Heart left ventricle (tissue), 13 donors: ENCODE results near the gene TBC1D5.

Experiments
- CTCF ChIP-seq, 12 donors: fragments of 200-600 bp; sonication (generic) in 4 of 12; IDR thresholded peaks; one replicate each; pipeline versions ENCODE4 v1.5.0 to v1.8.0; 2018 to 2022; ENCODE audit warnings: antibody characterized with exemption in 12 of 12, mild to moderate bottlenecking in 5 of 12
- POLR2A ChIP-seq, 2 donors: fragments of 450-650 bp; IDR thresholded peaks; one replicate each; pipeline ENCODE4 v1.6.1; 2017; ENCODE audit warnings: antibody characterized with exemption in 2 of 2, mild to moderate bottlenecking in 2 of 2, moderate library complexity in 2 of 2
- donor health status: ischemic (EF 13 %, LVEDD 7.1; RV severe dilation, severe dysfunction).
- donor health status: DM: no; HTN: yes; CAD: no.
- donor health status: DM: no; HTN: no; CAD: no.
- donor health status: ischemic (EF 25% LVEDD 6.9; RV normal size, moderate dysfunction).
- donor health status: ischemic (EF 25% LVEDD 5.7; RV mildly dilated, moderate dysfunction).
- donor health status: ischemic (EF 35%, LVEDD 5.7; RV mildly dilated, moderate dysfunction).
- donor health status: nonischemic (EF 11% LVEDD 7.7; RV severe dilation, severe dysfunction).
- donor health status: DM: yes; HTN: yes; CAD: no.
- donor health status: PGD.
- donor health status: ischemic (EF 29% LVEDD 5.4; RV normal size, mild dysfunction).
- donor health status: nonischemic (EF 23%, LVEDD 6.1; RV moderate dilation, normal function).

GRCh38 chr3:17557749-17558463, 184.5 kb downstream of the TBC1D5 start:
- no peak for TF ChIP-seq CTCF (IDR thresholded peaks at IDR 0.05)
- no peak for TF ChIP-seq POLR2A (IDR thresholded peaks at IDR 0.05)
